HG03457 (cell line): ENCODE data around the gene PLCB1.
"Not testable (repeated sequence)": the region's sequence is repeated elsewhere in the genome, so short reads cannot be mapped to it uniquely, and the experiment has no call there.

Experiments used
- ATAC-seq: cut with Tn5 transposase; IDR thresholded peaks from one replicate; pipeline ENCODE4 v1.9.1; 2021; ENCODE audit warnings: moderate number of reproducible peaks; ENCODE audit not compliant: unreplicated experiment

PLCB1 gene

GRCh38 chr20:8432435-8433148, 300.5 kb downstream of the PLCB1 start:
- ATAC-seq, result no peak

- no peak for ATAC-seq
Measured at GRCh38 chr20:8433291-8433690, 301.2 kb downstream of the PLCB1 start.

- no peak for ATAC-seq
Measured at GRCh38 chr20:8434326-8434876, 302.3 kb downstream of the PLCB1 start.

GRCh38 chr20:8435285-8436035, 303.4 kb downstream of the PLCB1 start:
- ATAC-seq, result no peak

GRCh38 chr20:8436938-8437337, 304.9 kb downstream of the PLCB1 start:
- not testable (repeated sequence) for ATAC-seq

GRCh38 chr20:8438748-8439147, 306.7 kb downstream of the PLCB1 start:
- no peak for ATAC-seq

GRCh38 chr20:8443464-8444072, 311.5 kb downstream of the PLCB1 start:
- no peak for ATAC-seq

- no peak for ATAC-seq
Measured at GRCh38 chr20:8447262-8448120, 315.4 kb downstream of the PLCB1 start.

GRCh38 chr20:8449123-8449522, 317.1 kb downstream of the PLCB1 start:
- ATAC-seq, result no peak

- no peak for ATAC-seq
Measured at GRCh38 chr20:8454137-8454712, 322.2 kb downstream of the PLCB1 start.

GRCh38 chr20:8456765-8457164, 324.7 kb downstream of the PLCB1 start:
- no peak for ATAC-seq

- no peak for ATAC-seq
Measured at GRCh38 chr20:8457978-8458377, 325.9 kb downstream of the PLCB1 start.

- no peak for ATAC-seq
Measured at GRCh38 chr20:8461186-8461585, 329.1 kb downstream of the PLCB1 start.

- ATAC-seq, result no peak
Measured at GRCh38 chr20:8464368-8464767, 332.3 kb downstream of the PLCB1 start.

- not testable (repeated sequence) for ATAC-seq
Measured at GRCh38 chr20:8466781-8467180, 334.7 kb downstream of the PLCB1 start.

GRCh38 chr20:8470156-8470555, 338.1 kb downstream of the PLCB1 start:
- ATAC-seq, result no peak

GRCh38 chr20:8471465-8471864, 339.4 kb downstream of the PLCB1 start:
- ATAC-seq, result no peak

GRCh38 chr20:8473459-8473858, 341.4 kb downstream of the PLCB1 start:
- no peak for ATAC-seq

GRCh38 chr20:8474027-8474668, 342.1 kb downstream of the PLCB1 start:
- ATAC-seq, result no peak

- ATAC-seq, result no peak
Measured at GRCh38 chr20:8476021-8476420, 344.0 kb downstream of the PLCB1 start.
